Measurements from ENCODE around the gene TFB2M. TPM values are rescaled to one million over a fixed set of nuclear protein-coding genes. Genes with fewer than 3 reads are reported as not detected.
"Not testable (repeated sequence)": the region's sequence is repeated elsewhere in the genome, so short reads cannot be mapped to it uniquely, and the experiment has no call there.

TFB2M gene
- total RNA-seq, 1 donor from 2014 or later: 6.9 TPM

DNA sequence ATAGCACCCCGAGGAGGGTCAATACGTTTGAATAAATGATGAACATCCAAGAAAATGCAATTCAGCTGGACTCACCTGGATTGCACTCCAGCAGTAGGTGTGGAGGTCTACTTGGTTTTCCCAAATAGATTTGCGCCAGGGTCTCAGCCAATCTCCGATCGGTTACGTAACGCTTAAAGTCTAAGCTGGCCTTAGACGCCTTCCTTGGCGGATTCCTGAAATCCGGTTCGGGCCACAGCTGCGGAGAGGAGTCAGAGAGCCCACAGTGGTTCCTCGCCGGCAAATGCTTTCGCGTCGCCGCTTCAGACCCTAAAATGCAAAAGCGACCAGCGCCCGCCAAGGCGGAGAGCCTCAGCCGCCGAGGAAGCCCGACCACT lies 322 bp downstream of the TFB2M start:
- peaks cover 0 to 14% of the 10 kb centered on the region in 2 donors for H3K36me3 ChIP-seq
- peak overlapping the region; percentile 98 for H3K27ac ChIP-seq
- intact Hi-C loops (cut with DNase I): loop anchor here (10.0 kb wide), 1 partner anchor 119 kb away; no protein-coding TSS in a partner anchor
- H3K27me3 ChIP-seq: no peaks in the 10 kb centered on the region
- no peak for DNase-seq (ENCODE audit: extremely low spot score in 2 of 2)
- H3K4me1 ChIP-seq: peaks cover 48% of the 10 kb centered on the region
- peak overlapping the region; percentile 92 to 96 for H3K4me3 ChIP-seq
- H3K9me3 ChIP-seq: no peaks in the 10 kb centered on the region
- TF ChIP-seq POLR2A (IDR thresholded peaks at IDR 0.05) (no peak), POLR2AphosphoS5 (IDR thresholded peaks at IDR 0.05; ENCODE audit: insufficient read depth in 1 of 2, low read depth in 1 of 2) (no peak)
- TF ChIP-seq, protein P1, sequence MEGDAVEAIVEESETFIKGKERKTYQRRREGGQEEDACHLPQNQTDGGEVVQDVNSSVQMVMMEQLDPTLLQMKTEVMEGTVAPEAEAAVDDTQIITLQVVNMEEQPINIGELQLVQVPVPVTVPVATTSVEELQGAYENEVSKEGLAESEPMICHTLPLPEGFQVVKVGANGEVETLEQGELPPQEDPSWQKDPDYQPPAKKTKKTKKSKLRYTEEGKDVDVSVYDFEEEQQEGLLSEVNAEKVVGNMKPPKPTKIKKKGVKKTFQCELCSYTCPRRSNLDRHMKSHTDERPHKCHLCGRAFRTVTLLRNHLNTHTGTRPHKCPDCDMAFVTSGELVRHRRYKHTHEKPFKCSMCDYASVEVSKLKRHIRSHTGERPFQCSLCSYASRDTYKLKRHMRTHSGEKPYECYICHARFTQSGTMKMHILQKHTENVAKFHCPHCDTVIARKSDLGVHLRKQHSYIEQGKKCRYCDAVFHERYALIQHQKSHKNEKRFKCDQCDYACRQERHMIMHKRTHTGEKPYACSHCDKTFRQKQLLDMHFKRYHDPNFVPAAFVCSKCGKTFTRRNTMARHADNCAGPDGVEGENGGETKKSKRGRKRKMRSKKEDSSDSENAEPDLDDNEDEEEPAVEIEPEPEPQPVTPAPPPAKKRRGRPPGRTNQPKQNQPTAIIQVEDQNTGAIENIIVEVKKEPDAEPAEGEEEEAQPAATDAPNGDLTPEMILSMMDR (IDR thresholded peaks at IDR 0.05): no peak

DNA sequence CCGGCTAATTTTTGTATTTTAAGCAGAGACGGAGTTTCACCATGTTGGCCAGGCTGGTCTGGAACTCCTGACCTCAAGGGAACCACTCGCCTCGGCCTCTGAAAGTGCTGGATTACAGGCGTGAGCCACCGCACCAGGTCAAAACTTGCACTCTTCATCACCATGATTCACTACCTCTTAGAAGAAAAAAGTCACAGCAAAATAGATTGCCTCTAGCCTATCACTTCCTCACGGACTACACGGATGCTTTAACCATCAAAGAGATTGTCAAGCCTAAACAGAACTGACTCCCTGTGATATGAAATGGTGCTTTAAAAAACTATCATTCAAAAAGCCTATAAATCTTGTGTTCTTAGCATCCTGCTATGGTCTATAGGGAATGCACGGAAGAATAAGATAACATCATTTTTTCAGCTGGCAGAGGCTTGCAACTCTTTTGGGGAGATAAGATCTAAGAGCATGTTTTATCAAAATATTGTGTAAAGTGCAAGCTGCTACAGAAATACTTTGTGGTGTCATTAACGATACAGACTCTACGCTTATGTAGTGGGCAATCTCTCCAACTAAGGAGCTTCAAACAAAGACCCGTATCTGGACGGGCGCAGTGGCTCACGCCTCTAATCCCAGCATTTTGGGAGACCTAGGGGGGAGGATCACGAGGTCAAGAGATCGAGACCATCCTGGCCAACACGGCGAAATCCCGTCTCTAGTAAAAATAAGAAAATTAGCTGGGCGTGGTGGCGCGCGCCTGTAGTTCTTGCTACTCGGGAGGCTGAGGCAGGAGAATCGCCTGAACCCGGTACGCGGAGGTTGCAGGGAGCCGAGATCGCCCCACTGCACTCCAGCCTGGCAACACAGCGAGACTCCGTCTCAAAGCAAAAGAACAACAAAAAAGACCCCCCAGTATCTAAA lies 966 bp downstream of the TFB2M start:
- H3K36me3 ChIP-seq: peaks cover 0 to 21% of the 10 kb centered on the region in 2 donors
- H3K27ac ChIP-seq: peak overlapping the region; percentile 98
- H3K9me3 ChIP-seq: no peaks in the 10 kb centered on the region
- no peaks in the 10 kb centered on the region for H3K27me3 ChIP-seq
- H3K4me3 ChIP-seq: peak overlapping the region; percentile 92 to 96
- TF ChIP-seq POLR2A (IDR thresholded peaks at IDR 0.05) (no peak), POLR2AphosphoS5 (IDR thresholded peaks at IDR 0.05; ENCODE audit: insufficient read depth in 1 of 2, low read depth in 1 of 2) (no peak)
- TF ChIP-seq, protein P1 (IDR thresholded peaks at IDR 0.05): no peak
- DNase-seq (ENCODE audit: extremely low spot score in 2 of 2): no peak
- H3K4me1 ChIP-seq: peaks cover 42% of the 10 kb centered on the region
- intact Hi-C loops (cut with DNase I): loop anchor here (10.0 kb wide), 1 partner anchor 120 kb away; no protein-coding TSS in a partner anchor

DNA sequence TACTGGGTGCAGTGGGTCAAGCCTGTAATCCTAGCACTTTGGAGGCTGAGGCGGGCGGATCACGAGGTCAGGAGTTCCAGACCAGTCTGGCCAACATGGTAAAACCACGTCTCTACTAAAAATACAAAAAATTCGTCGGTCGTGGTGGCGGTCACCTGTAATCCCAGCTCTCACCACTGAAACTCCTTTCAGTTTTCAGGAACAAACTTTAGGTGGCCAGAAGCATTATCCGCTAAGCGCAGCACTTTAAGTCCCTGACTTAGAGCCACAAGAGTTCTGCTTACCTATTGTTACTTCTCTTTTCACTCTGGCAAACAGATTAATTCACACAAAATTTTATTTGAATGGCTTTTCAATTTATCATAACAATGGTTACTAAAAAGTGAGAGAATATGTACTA lies 5.2 kb downstream of the TFB2M start:
- not testable (repeated sequence) for DNase-seq (ENCODE audit: extremely low spot score in 2 of 2); H3K27me3 ChIP-seq; H3K4me3 ChIP-seq; H3K9me3 ChIP-seq; H3K27ac ChIP-seq
- intact Hi-C loops (cut with DNase I): loop anchor here (10.0 kb wide), 1 partner anchor 124 kb away; no protein-coding TSS in a partner anchor
- H3K4me1 ChIP-seq: peaks cover 19% of the 10 kb centered on the region
- peaks cover 0 to 48% of the 10 kb centered on the region in 2 donors for H3K36me3 ChIP-seq

DNA sequence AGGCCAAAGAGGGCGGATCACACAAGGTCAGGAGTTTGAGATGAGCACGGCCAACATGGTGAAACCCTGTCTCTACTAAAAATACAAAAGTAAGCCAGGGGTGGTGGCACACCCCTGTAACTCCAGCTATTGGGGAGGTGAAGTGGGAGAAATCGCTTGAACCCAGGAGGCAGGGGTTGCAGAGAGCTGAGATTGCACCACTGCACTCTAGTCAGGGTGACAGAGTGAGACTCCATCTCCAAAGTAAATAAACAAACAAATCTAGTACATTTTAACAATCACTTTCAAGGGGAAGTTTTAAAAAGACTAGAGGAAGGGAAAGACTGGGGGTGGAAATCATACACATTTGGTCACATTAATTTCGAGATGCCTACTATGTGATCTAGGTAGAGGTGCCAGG lies 6.8 kb downstream of the TFB2M start:
- H3K4me3 ChIP-seq: no peak overlapping the region
- intact Hi-C loops (cut with DNase I): no loop called here

DNA sequence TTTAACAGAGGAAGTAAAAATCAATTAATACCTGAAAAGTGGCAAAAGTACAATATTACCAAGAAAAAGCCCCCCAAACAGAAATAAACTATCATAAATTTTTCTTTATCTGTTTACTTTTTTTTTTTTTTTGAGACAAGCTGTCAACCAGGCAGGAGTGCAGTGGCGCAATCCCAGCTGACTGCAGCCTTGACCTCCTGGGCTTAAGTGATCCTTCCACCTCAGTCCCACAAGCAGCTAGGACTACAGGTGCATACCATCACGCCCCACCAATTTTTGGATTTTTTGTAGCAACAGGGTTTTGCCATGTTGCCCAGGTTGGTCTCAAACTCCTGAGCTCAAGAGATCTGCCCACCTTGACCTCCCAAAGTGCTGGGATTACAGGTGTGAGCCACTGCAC lies 8.0 kb downstream of the TFB2M start:
- no peaks in the 10 kb centered on the region for H3K27me3 ChIP-seq
- H3K4me3 ChIP-seq: no peak overlapping the region
- peaks cover 0 to 59% of the 10 kb centered on the region in 2 donors for H3K36me3 ChIP-seq
- no peak for DNase-seq (ENCODE audit: extremely low spot score in 2 of 2)
- intact Hi-C loops (cut with DNase I): no loop called here
- no peaks in the 10 kb centered on the region for H3K4me1 ChIP-seq
- H3K27ac ChIP-seq: no peak overlapping the region
- TF ChIP-seq, protein P1 (IDR thresholded peaks at IDR 0.05): no peak
- TF ChIP-seq POLR2AphosphoS5 (IDR thresholded peaks at IDR 0.05; ENCODE audit: insufficient read depth in 1 of 2, low read depth in 1 of 2) (no peak), POLR2A (IDR thresholded peaks at IDR 0.05) (no peak)
- no peaks in the 10 kb centered on the region for H3K9me3 ChIP-seq

More for the DNA sequence above, 6.8 kb downstream of the TFB2M start:
- no peak for DNase-seq (ENCODE audit: extremely low spot score in 2 of 2)
- Histone ChIP-seq H3K4me1 (peaks cover 7% of the 10 kb centered on the region), H3K27me3 (no peaks in the 10 kb centered on the region), H3K27ac (no peak overlapping the region), H3K9me3 (no peaks in the 10 kb centered on the region), H3K36me3 (peaks cover 0 to 62% of the 10 kb centered on the region in 2 donors)
- TF ChIP-seq POLR2A (IDR thresholded peaks at IDR 0.05) (no peak), POLR2AphosphoS5 (IDR thresholded peaks at IDR 0.05; ENCODE audit: insufficient read depth in 1 of 2, low read depth in 1 of 2) (no peak)
- TF ChIP-seq, protein P1 (IDR thresholded peaks at IDR 0.05): no peak
